AG09319 (cell line): Measurements from ENCODE around the gene IL37.

Source experiments
- DNase-seq: peaks from one replicate; pipeline ENCODE4 v3.0.0-alpha.2; 2010; ENCODE audit warnings: low read depth; ENCODE audit errors: extremely low read depth
- TF ChIP-seq, protein P1 (sequence below): IDR thresholded peaks from 2 replicates; pipeline ENCODE4 v1.5.1; 2011; ENCODE audit warnings: low read depth, mild to moderate bottlenecking, inconsistent platforms, low read length, moderate library complexity

IL37 gene

DNA sequence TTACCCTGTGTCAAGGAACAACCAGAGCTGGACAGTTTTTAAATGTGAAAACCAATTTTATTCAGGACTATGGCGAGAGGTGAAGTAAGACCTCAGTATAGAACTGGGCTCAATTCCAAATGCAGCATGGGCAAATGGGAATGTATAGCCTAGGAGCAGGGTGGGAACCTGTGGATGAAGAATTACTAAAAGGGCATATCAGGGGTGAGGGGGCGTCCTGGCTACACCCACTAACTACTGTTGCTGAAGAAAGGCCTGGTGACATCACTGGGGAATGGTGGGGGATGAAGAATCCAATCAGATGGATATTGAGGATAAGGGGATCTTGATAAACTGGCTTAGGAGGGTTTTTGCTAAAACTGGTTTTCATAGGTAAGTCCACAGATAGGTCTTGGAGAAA, 27.3 kb upstream of the IL37 start:
- TF ChIP-seq, protein P1, sequence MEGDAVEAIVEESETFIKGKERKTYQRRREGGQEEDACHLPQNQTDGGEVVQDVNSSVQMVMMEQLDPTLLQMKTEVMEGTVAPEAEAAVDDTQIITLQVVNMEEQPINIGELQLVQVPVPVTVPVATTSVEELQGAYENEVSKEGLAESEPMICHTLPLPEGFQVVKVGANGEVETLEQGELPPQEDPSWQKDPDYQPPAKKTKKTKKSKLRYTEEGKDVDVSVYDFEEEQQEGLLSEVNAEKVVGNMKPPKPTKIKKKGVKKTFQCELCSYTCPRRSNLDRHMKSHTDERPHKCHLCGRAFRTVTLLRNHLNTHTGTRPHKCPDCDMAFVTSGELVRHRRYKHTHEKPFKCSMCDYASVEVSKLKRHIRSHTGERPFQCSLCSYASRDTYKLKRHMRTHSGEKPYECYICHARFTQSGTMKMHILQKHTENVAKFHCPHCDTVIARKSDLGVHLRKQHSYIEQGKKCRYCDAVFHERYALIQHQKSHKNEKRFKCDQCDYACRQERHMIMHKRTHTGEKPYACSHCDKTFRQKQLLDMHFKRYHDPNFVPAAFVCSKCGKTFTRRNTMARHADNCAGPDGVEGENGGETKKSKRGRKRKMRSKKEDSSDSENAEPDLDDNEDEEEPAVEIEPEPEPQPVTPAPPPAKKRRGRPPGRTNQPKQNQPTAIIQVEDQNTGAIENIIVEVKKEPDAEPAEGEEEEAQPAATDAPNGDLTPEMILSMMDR, result no peak
- DNase-seq, result no peak

DNA sequence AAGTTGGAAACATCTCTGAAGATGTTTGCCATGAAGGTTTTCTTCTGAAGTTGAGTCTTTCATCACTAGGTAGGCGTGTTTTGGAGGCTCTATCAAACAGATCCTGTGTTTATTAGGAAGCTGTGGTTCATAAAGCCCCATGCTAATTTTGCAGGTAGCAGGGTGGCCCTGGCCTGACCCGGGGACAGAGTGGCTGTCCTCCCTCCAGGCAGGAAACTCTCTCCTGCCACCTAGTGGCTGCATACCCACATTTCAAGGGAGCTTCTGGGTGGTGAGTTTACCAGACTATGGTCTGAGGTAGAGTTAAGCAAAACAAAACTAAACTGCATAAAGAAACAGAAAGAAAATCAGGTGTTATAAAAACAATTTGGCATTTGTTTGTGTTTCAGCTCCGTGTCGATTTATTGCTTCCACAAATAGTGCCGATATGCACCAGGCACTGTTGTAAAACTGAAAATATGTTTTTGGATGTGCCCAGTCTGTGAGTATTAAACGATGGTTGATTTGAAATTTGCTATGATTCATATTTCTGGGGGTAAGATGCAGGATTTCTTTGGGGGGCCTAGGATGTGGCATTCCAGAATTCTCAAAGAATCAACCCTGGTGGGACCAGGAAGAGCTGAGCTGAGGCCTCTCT, 26.0 kb upstream of the IL37 start:
- TF ChIP-seq, protein P1, result peak; percentile 63
- DNase-seq, result no peak

DNA sequence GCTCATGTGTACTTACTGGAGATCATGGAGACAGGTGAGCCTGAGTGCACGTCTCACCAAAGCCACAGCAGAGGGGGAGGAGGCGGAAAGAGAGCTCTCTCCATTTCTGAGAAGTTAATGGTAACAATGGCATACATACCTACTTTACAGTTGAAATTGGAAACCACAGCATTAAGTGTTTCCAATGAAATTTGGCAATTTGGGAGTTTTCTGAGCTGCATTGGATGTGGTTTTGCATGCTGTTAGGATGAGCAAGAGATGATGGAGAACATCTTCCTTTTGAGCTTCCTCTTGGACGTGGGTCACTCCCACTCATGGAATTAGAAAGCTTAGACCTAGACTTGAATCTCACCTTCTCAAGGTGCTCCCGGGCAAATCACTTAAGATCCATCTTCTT, 25.5 kb upstream of the IL37 start:
- TF ChIP-seq, protein P1, result no peak
- DNase-seq, result no peak

DNA sequence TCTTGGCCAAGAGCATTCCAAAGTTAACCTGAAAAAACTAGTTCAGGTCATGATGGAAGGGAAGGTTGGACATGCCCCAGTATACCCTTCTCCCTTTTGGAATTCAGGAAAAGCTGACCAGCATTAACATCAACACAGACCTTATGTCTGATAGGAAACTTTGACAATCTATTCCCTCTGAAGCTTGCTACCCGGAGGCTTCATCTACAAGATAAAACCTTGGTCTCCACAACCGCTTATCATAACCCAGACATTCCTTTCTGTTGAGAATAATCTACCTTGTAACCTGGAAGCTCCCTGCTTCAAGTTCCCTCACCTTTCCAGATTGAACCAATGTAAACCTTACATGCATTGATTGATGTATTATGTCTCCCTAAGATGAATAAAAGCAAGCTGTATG, 24.7 kb upstream of the IL37 start:
- TF ChIP-seq, protein P1, result no peak
- DNase-seq, result no peak

DNA sequence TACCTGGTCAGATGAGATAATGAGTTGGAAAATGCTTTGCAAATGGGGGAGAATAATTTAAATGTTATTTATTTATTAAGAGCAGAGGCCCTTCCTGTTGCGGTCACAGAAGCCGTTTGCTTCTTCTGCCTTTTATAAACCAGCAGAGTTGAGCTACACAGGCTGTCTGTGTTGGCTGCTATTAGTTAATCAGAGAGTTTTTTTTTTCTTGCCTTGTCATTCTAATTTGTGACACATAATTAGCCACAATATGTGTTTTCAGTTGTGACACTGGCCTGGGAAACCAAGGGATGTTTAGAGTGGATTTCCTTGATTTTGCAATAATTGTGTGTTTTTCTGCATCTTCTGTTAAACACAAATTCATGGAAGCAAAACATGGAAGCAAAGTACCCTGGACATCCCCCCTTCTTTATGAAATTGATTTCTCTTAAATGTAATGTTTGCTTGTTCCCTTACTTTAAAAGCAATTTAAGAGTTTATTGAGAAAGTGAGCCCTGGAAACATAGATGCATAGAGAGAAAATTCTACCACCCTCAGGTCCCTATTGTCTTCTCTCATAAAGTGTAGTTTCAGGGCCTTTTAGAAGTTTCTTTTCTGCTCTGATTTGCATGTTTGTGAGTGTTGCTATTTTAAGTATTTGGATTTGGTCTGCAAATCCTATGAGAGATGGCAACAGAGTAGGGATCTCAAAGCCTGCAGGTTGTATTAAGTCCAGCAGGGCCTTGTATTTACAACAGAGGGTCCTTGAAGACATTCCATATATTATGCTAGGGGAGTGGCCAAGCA, 22.8 kb upstream of the IL37 start:
- TF ChIP-seq, protein P1, result no peak
- no peak for DNase-seq

DNA sequence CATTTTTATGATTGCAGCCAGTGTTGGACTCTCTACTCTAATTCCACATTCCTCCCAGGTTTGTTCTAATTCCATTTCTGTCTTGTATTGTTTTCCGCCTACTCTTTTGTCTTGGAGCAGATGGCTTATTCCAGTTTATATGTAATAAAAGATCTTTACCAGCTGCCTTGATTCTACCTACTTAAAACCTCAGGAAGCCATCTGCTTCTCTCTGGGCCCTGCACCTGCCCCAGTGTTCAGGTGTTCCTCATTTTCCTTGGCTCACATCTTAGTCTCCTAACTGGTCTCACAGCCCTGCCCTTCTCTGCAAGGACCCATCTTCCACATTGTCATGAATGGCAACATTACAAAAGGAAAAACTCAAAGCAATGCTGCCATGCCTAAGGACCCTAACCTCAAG, 21.0 kb upstream of the IL37 start:
- no peak for DNase-seq
- TF ChIP-seq, protein P1, result no peak

DNA sequence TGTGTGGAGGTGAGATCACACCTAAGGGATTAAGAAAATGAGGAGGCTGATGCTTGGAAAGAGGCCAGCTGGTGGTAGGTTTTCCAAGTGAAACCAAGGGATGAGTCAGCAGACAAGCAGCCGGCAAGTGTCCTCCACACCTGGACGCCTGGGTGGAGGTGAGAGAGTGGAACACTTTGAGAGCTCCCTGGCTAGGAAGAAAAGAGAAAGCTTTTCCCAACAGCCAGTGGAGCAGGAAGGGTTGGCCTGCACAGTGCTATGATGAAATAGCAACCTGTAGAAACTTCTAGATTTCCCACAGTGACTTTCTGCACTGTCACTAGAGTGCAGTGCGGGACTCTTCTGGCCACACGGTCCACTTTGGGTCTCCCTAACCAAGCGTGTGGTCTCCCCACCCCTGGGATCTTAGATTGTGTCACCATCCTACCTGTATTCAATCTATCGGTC, 19.6 kb upstream of the IL37 start:
- TF ChIP-seq, protein P1, result no peak
- no peak for DNase-seq
